ENCODE measurements around the gene ALDH1L2. TPM values are rescaled to one million over a fixed set of nuclear protein-coding genes. Genes with fewer than 3 reads are reported as not detected.
A peak's percentile ranks its signal among the peaks of the same experiment; 100 is the strongest.

Gene ALDH1L2
- total RNA-seq, 1 experiment from 2014 or later: 1.9 TPM

GRCh38 chr12:105018776-105019175, 65.5 kb downstream of the ALDH1L2 start:
- Histone ChIP-seq H3K27me3 (ENCODE audit: insufficient read depth, low read length) (no peaks in the 10 kb centered on the region), H3K79me1 (ENCODE audit: insufficient read depth, low read depth, low read length, poor library complexity, severe bottlenecking) (no peaks in the 10 kb centered on the region), H2BK20ac (ENCODE audit: low read depth, low read length, poor library complexity, severe bottlenecking) (no peak overlapping the region), H3K56ac (ENCODE audit: insufficient read length, low read depth, low read length) (no peak overlapping the region), H4K91ac (ENCODE audit: insufficient read length, low read depth, low read length) (no peak overlapping the region), H2BK120ac (ENCODE audit: low read depth, low read length, poor library complexity, severe bottlenecking) (no peak overlapping the region), H3K79me2 (ENCODE audit: insufficient read depth, low read length) (no peaks in the 10 kb centered on the region), H3K14ac (ENCODE audit: insufficient read depth, low read length) (no peak overlapping the region), H4K20me1 (ENCODE audit: control insufficient read depth, insufficient read depth, insufficient read length) (no peaks in the 10 kb centered on the region), H2BK12ac (ENCODE audit: insufficient read length, low read depth, low read length) (no peak overlapping the region), H2AFZ (ENCODE audit: low read length) (no peak overlapping the region), H3K9me3 (ENCODE audit: control insufficient read depth, low read depth, low read length) (no peaks in the 10 kb centered on the region), H3K9ac (ENCODE audit: extremely low read depth, insufficient read length, low read length) (no peak overlapping the region), H3K4me1 (ENCODE audit: insufficient read depth, low read length) (no peaks in the 10 kb centered on the region), H3K27ac (ENCODE audit: insufficient read length, low read depth, low read length) (no peak overlapping the region), H2BK15ac (ENCODE audit: low read depth, low read length) (no peak overlapping the region), H3K4me2 (ENCODE audit: insufficient read depth, insufficient read length, low read length) (no peak overlapping the region), H3K23me2 (ENCODE audit: insufficient read length, low read depth, low read length, poor library complexity, severe bottlenecking) (no peaks in the 10 kb centered on the region), H2BK5ac (ENCODE audit: insufficient read length, low read length) (no peak overlapping the region), H2AK5ac (ENCODE audit: insufficient read length, low read length) (no peak overlapping the region), H3K4ac (ENCODE audit: low read depth, low read length) (no peak overlapping the region), H3K18ac (ENCODE audit: insufficient read length, low read depth, low read length) (no peak overlapping the region), H4K5ac (ENCODE audit: insufficient read length, low read depth, low read length) (no peak overlapping the region), H4K8ac (replicated peaks; ENCODE audit: insufficient read length, low read depth, low read length) (no peak overlapping the region), H3K23ac (ENCODE audit: insufficient read length, low read depth, low read length) (no peak overlapping the region), H3T11ph (ENCODE audit: low read length) (no peak overlapping the region)
- no peak overlapping the region for H3K4me3 Mint-ChIP-seq
- WGBS (ENCODE audit: extremely low coverage, insufficient read length, low lambda C conversion rate): no CpG with 5 or more reads among the region's 9 CpGs
- TF ChIP-seq CTCF (conservative IDR thresholded peaks at IDR 0.05): no peak
- H3K27me3 Mint-ChIP-seq (ENCODE audit: low read depth): no peaks in the 10 kb centered on the region
- H3K9me3 Mint-ChIP-seq: no peaks in the 10 kb centered on the region
- DNase-seq: no peak
- peak overlapping the region in 1 of 3 experiments; percentile 84; a peak in 4 of 7 replicates for H3K27ac Mint-ChIP-seq
- H3K36me3 Mint-ChIP-seq (ENCODE audit: insufficient read depth in 1 of 3, low read depth in 3 of 3): peaks cover 1 to 6% (median 3%) of the 10 kb centered on the region in 3 experiments; a peak in 4 of 7 replicates
- H3K4me1 Mint-ChIP-seq: peaks cover 11 to 14% of the 10 kb centered on the region in 2 experiments

All from H9 (cell line).